ENCODE data around the gene PPP2CA.
"Not testable (repeated sequence)": the region's sequence is repeated elsewhere in the genome, so short reads cannot be mapped to it uniquely, and the experiment has no call there.

The PPP2CA gene
- long read RNA-seq, donor 1, full-length matches to known transcripts: 75 of 129 reads
- long read RNA-seq, donor 1, partial matches to known transcripts: 54 of 129 reads
- long read RNA-seq, donor 1, other reads (novel, unspliced or antisense): 0 of 129 reads
- long read RNA-seq, donor 2, full-length matches to known transcripts: 52 of 66 reads
- long read RNA-seq, donor 2, partial matches to known transcripts: 14 of 66 reads
- long read RNA-seq, donor 2, other reads (novel, unspliced or antisense): 0 of 66 reads
- long read RNA-seq, donor 3, full-length matches to known transcripts: 37 of 56 reads
- long read RNA-seq, donor 3, partial matches to known transcripts: 19 of 56 reads
- long read RNA-seq, donor 3, other reads (novel, unspliced or antisense): 0 of 56 reads
- long read RNA-seq, donor 4, full-length matches to known transcripts: 62 of 104 reads
- long read RNA-seq, donor 4, partial matches to known transcripts: 42 of 104 reads
- long read RNA-seq, donor 4, other reads (novel, unspliced or antisense): 0 of 104 reads
- long read RNA-seq, donor 5, full-length matches to known transcripts: 70 of 106 reads
- long read RNA-seq, donor 5, partial matches to known transcripts: 36 of 106 reads
- long read RNA-seq, donor 5, other reads (novel, unspliced or antisense): 0 of 106 reads
- long read RNA-seq, donor 6, full-length matches to known transcripts: 78 of 100 reads
- long read RNA-seq, donor 6, partial matches to known transcripts: 22 of 100 reads
- long read RNA-seq, donor 6, other reads (novel, unspliced or antisense): 0 of 100 reads
- long read RNA-seq, donor 7, full-length matches to known transcripts: 89 of 136 reads
- long read RNA-seq, donor 7, partial matches to known transcripts: 41 of 136 reads
- long read RNA-seq, donor 7, other reads (novel, unspliced or antisense): 6 of 136 reads
- long read RNA-seq, donor 8, full-length matches to known transcripts: 62 of 95 reads
- long read RNA-seq, donor 8, partial matches to known transcripts: 33 of 95 reads
- long read RNA-seq, donor 8, other reads (novel, unspliced or antisense): 0 of 95 reads

DNA sequence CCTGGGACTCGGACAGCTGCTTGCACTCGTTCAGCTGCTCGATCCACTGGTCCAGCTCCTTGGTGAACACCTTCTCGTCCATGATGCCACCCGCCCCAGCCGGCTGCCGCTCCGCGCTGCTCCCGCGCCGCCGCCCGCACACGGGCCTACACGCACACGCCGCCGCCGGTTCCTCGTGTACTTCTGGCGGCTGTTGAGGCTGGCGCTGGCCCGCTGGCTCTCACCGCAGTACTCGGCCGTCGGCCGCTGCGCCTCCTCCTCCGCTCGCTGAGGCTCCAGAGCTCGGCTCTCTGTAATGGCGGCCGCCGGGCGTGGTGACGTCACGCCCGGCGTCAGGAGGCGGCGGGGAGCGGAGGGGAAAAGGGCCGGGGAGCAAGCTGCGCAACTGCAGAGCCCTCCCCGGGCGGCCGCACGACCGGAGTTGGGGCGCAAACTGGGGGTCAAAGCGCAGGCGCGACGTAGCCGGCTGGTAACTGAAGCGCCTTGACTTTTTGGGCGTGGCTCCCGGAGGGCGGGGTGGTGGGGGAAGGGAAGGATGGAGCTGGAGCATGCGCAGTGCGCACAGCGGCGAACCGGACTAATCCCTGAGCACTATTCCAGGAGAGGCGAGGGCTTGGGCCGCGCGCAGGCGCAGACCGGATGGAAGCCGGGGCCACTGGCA is at the start of gene PPP2CA:
PPP2CA (minus strand) TSS at position 294 of the 661 bp plus-strand sequence; CDS start at position 82, 212 bp downstream.
- DNase-seq: peak; percentile 98

DNA sequence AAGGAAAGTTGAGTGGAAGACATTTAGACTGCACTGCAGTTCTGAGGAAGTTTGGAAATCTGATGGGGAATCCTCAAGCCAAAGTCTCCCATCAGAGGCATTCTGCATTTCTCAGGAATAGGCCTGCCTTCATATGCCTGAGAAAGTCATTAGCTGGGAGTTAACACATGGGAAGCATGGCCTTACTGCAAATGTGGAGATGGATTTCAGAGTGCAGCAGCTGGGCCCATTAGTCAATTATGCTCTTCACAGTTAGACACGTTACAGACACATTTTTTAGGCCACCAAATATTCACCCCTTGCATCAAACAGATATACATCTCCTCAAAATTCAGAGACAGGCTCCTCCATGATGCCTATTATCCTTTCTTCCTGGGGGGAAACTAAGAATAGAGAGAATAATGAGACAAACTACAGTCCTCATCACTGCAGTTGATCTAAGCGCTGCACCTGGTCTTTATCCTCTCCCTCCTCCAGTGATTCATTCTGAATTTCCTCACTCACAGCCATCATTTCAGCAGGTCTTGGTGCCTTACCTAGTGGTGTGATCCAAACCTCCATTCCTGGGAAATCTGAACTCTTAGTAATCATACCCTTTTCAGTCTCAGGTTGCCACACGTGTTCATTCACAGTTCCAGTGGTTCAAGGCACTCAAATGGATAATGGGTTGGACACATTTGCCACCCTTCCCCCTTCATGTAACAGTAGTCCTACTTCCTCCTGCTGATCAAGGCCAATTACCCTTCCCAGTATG is 47.9 kb upstream of the PPP2CA start:
- no peak for DNase-seq

DNA sequence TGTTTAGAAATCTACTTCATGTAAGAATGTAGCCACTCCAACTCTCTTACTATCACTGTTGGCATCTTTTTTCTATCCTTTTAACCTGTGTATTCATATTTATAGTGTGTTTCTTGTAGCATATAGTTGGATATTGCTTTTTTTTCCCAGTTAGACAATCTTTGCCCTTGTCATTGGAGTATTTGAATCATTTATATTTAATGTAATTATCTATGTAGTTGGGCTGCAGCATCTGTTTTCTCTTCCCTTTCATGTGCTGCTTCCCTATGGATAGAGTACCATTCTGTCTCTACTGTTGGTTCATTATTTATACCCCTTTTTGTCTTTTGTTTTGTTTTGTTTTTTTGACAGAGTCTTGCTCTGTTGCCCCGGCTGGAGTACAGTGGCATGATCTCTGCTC is 45.2 kb upstream of the PPP2CA start:
- DNase-seq: no peak

DNA sequence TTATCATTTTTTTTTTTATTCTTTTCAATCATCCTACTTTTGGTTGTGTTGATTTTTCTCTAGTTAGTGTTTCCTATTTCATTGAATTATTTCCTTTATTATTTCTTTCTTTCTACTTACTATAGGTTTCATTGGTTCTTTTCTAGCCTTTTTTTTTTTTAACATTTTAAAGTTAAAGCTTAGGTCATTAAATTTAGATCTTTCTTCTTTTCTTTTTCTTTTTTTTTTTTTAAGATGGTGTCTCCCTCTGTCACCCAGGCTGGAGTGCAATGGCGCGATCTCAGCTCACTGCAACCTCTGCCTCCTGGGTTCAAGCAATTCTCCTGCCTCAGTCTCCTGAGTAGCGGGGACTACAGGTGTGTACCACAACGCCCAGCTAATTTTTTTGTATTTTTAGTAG is 43.0 kb upstream of the PPP2CA start:
- no peak for DNase-seq

DNA sequence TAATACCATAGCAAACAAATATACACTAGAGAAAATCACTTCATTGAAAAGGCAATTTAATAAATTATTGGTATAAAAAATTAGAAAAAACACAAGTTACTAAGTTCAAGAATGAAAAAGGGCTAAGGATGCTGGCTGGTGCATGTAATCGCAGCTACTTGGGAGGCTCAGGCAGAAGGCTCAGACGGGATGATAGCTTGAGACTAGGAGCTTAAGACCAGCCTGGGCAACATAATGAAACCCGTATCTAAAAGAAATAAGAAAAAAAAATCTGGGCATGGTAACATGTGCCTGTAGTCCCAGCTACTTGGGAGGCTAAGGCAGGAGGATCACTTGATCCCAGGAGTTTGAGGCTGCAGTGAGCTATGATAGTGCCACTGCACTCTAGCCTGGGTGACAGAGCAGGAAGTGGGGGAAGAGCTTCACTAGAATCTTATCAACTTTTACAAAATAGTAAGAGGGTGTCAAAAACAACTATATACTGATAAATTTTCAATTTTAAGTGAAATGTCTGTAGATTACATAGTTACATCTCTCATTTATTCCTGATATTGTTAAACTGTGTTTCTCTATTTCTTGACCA is 42.2 kb upstream of the PPP2CA start:
- no peak for DNase-seq

DNA sequence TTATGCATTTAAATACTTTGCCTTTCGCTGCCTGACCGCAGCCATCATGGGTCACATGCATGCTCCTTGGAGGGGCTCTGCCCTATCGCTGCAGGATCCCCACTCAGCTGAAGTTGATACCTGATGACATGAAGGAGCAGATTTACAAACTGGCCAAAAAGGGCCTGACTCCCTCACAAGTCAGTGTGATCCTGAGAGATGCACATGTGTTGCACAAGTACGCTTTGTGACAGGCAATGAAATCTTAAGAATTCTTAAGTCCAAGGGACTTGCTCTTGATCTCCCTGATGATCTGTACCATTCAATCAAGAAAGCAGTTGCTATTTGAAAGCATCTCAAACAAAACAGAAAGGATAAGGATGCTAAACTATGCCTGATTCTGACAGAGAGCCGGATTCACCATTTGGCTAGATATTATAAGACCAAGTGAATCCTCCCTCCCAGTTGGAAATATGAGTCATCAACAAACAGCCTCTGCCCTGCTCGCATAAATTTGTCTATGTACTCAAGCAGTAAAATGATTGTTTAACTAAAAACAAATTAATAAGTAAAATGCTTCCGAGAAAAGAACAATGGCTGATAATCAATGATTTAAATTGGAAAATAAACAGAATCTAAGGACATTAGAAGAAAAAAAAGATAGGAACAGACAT is 41.6 kb upstream of the PPP2CA start:
- no peak for DNase-seq

DNA sequence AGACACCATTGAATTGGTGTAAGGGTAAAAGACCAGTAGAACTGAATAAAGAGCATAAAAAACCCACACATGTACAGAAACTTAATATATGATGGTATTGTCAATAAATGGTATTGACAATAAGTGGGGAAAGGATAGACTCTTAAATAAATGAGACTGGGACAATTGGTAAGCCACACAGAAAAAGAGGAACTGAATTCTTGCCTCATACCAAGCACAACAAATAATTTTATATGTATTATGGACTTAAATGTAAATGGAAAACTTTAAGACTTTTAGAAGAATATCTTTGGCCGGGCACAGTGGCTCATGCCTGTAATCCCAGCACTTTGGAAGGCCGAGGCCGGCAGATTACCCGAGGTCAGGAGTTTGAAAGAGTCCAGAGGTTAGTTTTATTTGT is 37.9 kb upstream of the PPP2CA start:
- DNase-seq: no peak

DNA sequence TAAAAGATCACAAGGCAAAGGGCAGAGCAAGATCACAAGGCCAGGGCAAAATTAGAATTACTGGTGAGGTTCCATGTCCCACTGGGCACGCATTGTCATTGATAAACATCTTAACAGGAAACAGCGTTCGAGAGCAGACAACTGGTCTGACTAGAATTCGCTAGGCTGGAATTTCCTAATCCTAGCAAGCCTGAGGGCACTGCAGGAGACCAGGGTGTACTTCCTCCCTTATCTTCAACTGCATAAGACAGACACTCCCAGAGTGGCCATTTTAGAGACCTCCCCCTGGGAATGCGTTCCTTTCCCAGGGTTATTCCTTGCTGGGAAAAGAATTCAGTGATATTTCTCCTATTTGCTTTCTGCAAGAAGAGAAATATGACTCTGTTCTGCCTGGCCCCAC is 36.8 kb upstream of the PPP2CA start:
- DNase-seq: not testable (repeated sequence)

DNA sequence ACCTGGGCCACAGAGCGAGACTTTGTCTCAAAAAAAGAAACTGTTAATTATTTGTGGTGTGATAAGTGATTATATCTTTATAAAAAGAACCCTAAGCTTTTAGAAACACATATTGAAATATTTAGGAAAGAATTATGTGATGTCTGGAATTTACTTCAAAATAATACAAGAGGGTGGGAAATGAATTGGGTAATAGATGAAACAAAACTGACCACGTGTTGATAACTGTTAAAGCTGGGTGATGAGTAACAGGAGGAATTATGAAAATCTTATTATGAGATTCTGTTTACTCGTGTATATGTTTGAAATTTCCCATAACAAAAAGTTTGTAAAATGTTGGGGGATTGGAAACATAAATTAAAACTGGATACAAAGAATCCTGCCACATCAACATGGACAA is 33.0 kb upstream of the PPP2CA start:
- no peak for DNase-seq

DNA sequence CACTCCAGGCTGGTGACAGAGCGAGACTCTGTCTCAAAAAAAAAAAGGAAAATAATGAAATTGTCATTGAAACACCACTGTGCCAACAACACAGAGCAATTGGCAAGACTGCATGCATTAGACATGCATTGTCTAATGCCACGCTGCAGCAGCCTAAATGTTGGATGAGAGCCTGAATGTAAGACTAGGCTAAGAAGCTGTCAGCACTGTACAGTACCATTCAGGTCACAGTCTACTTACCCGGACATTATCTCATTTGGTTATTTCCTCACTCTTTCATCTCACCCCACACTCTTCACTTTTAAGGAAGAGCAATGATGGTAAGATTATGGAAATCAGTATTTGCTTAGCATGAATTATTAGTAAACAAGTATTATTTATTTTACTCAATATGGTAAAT is 31.3 kb upstream of the PPP2CA start:
- no peak for DNase-seq

DNA sequence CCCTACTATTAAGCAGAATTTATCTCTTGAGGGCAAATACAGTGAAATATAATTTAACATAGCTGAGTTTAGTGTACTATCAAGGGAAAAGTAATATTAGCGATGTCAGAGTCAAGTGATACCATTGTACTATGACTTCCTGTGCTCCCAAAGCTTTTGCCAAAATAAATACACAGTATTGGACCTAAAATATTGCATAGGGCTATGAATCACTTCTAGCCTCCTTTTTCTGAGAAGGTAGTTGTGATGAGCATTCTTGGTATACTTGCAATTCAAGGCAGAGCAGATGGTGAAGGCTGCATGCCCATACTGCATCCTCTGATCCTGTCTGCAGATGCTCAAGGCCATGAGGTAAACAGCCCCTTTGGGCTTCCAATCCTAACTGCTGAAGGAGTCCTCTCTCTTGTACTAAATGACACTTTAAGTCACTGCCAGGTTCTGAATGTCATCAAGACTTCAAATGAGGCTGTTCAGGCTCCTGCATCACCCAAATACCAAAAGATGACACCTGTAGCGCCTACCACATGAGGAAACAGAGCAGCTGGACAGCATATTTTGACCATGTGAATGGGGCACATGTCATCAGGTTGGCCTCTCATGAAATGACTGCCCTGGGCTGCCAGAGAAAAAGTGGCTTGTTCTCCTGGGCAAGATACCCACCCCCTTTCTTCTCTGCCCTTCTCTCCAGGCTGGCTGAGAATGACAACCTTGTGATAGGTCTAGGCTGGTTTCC is 29.7 kb upstream of the PPP2CA start:
- no peak for DNase-seq

DNA sequence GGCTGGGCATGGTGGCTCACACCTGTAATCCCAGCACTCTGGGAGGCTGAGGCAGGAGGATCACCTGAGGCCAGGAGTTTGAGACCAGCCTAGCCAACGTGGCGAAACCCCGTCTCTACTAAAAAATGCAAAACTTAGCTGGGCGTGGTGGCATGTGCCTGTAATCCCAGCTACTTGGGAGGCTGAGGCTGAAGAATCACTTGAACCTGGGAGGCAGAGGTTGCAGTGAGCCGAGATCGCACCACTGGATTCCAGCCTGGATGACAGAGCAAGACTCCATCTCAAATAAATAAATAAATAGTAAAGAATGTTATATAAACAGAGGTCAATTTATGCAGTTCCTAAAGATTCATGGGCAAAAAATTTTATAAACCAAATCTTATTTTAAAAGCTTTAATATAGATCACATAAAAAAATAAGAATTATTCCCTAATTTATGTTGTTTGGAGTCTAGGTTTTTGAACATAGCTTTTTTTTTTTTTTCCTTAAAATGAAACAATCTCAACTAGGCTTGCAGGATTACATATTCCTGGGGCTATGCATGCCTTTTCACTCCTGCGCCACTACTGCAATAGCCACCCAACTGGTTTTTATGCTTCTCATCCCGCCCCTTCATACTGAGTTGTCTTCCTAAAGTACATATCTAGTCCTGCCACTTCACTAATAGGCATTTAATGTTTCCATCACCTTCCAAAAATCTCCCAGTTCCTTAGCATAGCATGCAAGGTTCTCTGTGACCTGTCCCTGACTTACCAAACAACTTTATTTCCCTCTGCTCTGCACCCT is 27.7 kb upstream of the PPP2CA start:
- DNase-seq: not testable (repeated sequence)

DNA sequence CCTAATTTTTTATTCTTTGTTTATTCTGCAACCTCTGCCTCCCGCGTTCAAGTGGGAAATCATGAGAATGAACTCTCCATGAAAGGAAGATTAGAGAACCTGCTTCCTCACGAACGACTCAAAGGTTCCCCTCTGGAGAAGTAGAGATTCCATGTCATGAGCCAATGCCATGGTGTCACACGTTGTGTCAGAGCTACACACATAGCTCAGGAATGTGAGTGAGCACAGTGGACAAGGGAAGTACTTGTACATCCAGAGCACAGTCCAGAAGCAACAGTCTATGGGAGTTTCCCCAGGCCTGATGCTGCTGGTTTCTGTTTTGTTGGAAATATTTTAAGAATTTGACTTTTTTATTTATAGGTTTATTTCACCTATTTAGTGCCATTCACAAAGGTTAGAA is 26.8 kb upstream of the PPP2CA start:
- no peak for DNase-seq

DNA sequence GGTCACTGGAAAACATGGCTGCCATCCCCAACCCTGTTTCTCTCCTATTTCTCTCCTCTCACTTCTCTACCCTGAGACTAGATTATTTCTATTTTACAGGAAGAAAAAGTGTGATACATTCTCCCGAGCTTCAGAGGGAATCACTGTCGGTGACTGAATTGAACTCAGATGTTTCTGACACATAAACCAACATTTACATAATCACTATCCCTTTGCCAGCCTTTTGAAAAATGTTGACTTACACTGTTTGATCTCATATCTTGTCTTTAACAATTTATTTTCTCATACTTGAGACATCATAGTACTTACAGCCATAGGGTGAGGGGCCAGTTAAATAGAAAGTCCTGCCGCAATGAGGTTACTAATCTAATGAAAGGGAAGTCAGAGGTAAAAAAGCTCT is 25.1 kb upstream of the PPP2CA start:
- no peak for DNase-seq

DNA sequence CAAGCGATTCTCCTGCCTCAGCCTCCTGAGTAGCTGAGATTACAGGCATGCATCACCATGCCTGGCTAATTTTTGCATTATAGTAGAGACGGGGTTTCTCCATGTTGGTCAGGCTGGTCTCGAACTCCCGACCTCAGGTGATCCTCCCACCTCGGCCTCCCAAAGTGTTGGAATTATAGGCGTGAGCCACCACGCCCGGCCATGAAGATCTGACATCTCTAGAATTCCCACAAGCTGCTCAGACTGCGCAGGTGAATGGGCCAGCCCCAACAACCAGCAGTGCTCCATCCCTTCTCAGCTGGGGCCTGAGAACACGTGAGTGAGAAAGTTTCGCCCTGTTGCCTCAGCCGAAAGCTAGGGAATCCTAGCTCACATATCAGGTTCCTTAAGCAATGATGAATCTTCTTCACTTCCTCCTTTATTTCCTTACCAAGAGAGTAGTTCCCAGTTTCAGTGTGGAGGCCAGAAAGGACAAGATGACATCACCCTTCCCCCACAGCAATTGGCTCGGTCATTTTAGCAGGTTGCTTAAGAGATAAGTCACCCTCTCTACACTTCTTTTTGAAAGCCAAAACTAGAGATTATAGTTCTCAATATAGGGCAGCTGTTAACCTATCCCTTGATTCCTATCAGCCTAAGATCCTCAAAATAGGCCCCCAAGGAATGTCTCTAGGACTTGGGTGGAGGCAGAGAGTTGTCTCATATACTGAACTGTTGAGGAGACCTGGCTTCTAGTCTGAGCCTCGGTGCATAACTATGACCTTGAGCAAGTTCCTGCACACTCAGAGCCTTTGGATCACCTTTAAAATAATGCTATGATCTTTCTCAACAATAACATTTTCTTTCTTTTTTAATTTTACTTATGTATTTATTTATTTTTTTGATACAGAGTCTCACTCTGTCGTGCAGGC is 23.9 kb upstream of the PPP2CA start:
- DNase-seq: no peak

DNA sequence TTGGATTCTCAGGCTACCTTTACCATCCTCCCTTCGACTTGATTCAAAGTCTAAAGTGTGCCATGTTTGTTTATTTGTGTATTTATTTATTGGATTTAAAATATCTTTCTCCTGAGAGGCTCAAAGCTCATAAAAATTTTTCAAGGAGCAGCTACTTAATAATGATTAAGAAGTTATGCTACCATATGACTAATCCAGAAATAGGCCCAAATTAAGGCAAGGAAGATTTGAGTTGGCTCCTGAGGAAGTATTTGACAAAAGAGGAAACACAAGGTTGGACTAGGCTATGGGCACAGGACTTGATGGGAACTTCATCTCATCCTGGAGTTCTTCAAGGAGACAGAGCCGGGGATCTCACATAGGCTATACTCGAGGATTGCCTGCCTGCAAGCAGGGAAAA is 22.4 kb upstream of the PPP2CA start:
- DNase-seq: no peak

DNA sequence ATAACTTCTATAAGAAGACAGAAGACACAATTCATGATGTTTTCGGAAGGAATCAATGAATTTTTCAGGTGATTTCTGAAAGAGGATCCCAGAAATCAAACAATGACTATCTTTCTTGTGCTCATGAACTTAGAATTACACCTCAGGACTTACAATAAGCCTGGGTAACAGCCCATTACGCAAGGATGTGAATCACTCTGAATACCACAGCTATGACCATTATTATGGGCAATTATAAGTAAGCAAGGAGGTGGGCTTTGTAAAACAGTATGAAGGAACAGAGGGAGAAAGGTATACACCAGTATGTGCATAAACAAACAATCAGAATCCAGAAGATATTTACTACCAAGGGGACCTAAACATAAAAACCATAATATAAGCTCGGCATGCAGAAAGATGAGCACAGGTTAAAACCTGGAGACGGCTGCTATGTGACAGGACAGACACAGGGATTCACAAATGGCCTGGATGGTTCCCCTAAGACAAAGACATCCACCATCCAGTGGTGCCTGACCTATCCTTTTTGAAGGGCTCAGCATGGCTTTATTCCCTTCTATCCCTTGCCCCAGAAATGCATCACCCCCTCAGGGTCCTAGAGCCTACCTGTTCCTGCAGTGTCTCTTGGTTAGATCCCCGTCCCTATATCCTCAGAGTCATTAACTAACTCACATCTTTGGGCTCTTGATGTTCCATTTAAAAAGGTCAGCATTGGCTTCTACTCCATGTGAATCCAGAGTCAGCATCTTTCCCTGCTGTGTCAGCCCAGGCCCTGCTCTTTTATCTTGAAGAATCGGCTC is 21.8 kb upstream of the PPP2CA start:
- DNase-seq: no peak
